Lower leg skin (tissue), 4 donors: ENCODE results near the gene UBE2G1. TPM values are rescaled to one million over a fixed set of nuclear protein-coding genes. Genes with fewer than 3 reads are reported as not detected.
A peak's percentile ranks its signal among the peaks of the same experiment; 100 is the strongest.

ENCODE experiments used
- DNase-seq, 2 donors: peaks; one replicate each; pipeline ENCODE4 v3.0.0-alpha.2; 2019; ENCODE audit warnings: low spot score in 2 of 2
- H3K4me3 ChIP-seq: fragments of 200-600 bp; sonication (generic); 2 replicates; pipeline ENCODE4 v1.5.1; 2017; ENCODE audit warnings: mild to moderate bottlenecking, low read depth; ENCODE audit not compliant: poor library complexity, severe bottlenecking
- CTCF ChIP-seq, 3 donors: fragments of 450-650 bp; IDR thresholded peaks; one replicate each; pipeline ENCODE4 v1.5.1; 2016; ENCODE audit warnings: antibody characterized with exemption in 3 of 3, mild to moderate bottlenecking in 3 of 3, moderate library complexity in 2 of 3
- POLR2A ChIP-seq, 2 donors: fragments of 450-650 bp; IDR thresholded peaks; one replicate each; pipeline ENCODE4 v1.6.1; 2016 to 2017; ENCODE audit warnings: antibody characterized with exemption in 2 of 2, mild to moderate bottlenecking in 1 of 2, moderate library complexity in 1 of 2
- WGBS, 2 donors: methylation state at CpG; one replicate each; pipeline ENCODE4 v1.1.5; 2018; 5-methylcytosine and 5-hydroxymethylcytosine counted together
- intact Hi-C: fragments of 100-400 bp; cut with DNase I; formaldehyde crosslinking; loops from one replicate; pipeline ENCODE4 v1.15.0; 2023; ENCODE audit warnings: low total_unique reads
- total RNA-seq, 4 donors: library from RNA; depleted of rRNA; stranded (reverse); fragments of >200 nt; gene quantifications; one replicate each; pipeline ENCODE4 v1.1.0, GENCODE V29; 2016

The UBE2G1 gene
- total RNA-seq, 4 donors from 2014 or later = 72.3 to 84.3 (median 78.5) TPM

GRCh38 chr17:4234401-4234800, 132.1 kb downstream of the UBE2G1 start:
- TF ChIP-seq CTCF (IDR thresholded peaks at IDR 0.05) (no peak), POLR2A (IDR thresholded peaks at IDR 0.05) (no peak)
- no peak for DNase-seq
- intact Hi-C loops = no loop called here
- no peak overlapping the region for H3K4me3 ChIP-seq

GRCh38 chr17:4233668-4234258, 132.7 kb downstream of the UBE2G1 start:
- no peak for TF ChIP-seq CTCF (IDR thresholded peaks at IDR 0.05)
- no peak for TF ChIP-seq POLR2A (IDR thresholded peaks at IDR 0.05)
- intact Hi-C loops = no loop called here
- 90 to 91% methylated on average over 7 of the region's 7 CpGs for WGBS, 2 donors
- no peak overlapping the region for H3K4me3 ChIP-seq
- DNase-seq = no peak

GRCh38 chr17:4232168-4232813, 134.2 kb downstream of the UBE2G1 start:
- TF ChIP-seq POLR2A (IDR thresholded peaks at IDR 0.05) = no peak
- TF ChIP-seq CTCF (IDR thresholded peaks at IDR 0.05) = no peak
- DNase-seq = no peak
- intact Hi-C loops = no loop called here
- no peak overlapping the region for H3K4me3 ChIP-seq
- WGBS, 2 donors = 52 to 57% methylated on average over 4 of the region's 4 CpGs

- DNase-seq = peak; percentile 85 to 86
- H3K4me3 ChIP-seq = no peak overlapping the region
- intact Hi-C loops = no loop called here
- TF ChIP-seq POLR2A (IDR thresholded peaks at IDR 0.05) = no peak
- TF ChIP-seq CTCF (IDR thresholded peaks at IDR 0.05) = no peak
- WGBS, 2 donors = 28 to 40% methylated on average over 8 of the region's 8 CpGs
These were observed 136.6 kb downstream of the UBE2G1 start for GRCh38 chr17:4229627-4230541.

- TF ChIP-seq POLR2A (IDR thresholded peaks at IDR 0.05) = no peak
- no peak for TF ChIP-seq CTCF (IDR thresholded peaks at IDR 0.05)
- WGBS, 2 donors = 85 to 94% methylated on average over 34 to 42 of the region's 47 CpGs
- peak in 1 of 2 donors; percentile 53 for DNase-seq
- intact Hi-C loops = loop anchor here (5.0 kb wide), 1 partner anchor 140 kb away; no protein-coding TSS in a partner anchor
- H3K4me3 ChIP-seq = no peak overlapping the region
These were observed 144.4 kb downstream of the UBE2G1 start for GRCh38 chr17:4221899-4222659.
